IMR-90 (cell line): ENCODE measurements around the gene ARPP21. TPM values are rescaled to one million over a fixed set of nuclear protein-coding genes. Genes with fewer than 3 reads are reported as not detected.

ENCODE experiments used
- ATAC-seq: fragments of 200-7000 bp; cut with Tn5 transposase; 2 replicates; pipeline ENCODE4 v1.9.1; 2020; ENCODE audit warnings: low read depth, mild to moderate bottlenecking, moderate library complexity
- BruUV-seq: library from RNA; stranded (reverse); fragments of 400-500 nt; replicated peaks from 2 replicates; lab custom pipeline; 2021; lab: Mats Ljungman, UMichigan
- CTCF ChIA-PET: fragments of 300-600 bp; formaldehyde crosslinking; extraction: SDS; loops from one replicate; lab custom pipeline; 2021; ENCODE audit warnings: antibody characterized with exemption; lab: Yijun Ruan, JAX
- POLR2A ChIA-PET: fragments of 300-600 bp; sonication (Branson Sonifier 250); formaldehyde crosslinking; loops from one replicate; lab custom pipeline; 2022; ENCODE audit warnings: antibody characterized with exemption; ENCODE audit not compliant: unreplicated experiment; lab: Charles Lee
- DNase-seq: peaks from one replicate; pipeline ENCODE4 v3.0.0; 2013
- H2AFZ ChIP-seq: replicated peaks from 2 replicates; pipeline ENCODE3; 2013; ENCODE audit warnings: low read length, mild to moderate bottlenecking; ENCODE audit not compliant: poor library complexity
- H2AK5ac ChIP-seq: 2 replicates; pipeline ENCODE4 v1.6.1; 2013; ENCODE audit warnings: low read depth, low read length, inconsistent platforms
- H2AK9ac ChIP-seq: replicated peaks from 2 replicates; pipeline ENCODE3; 2013; ENCODE audit warnings: mild to moderate bottlenecking, low read depth, low read length, moderate library complexity; ENCODE audit not compliant: poor library complexity
- H2BK120ac ChIP-seq: 2 replicates; pipeline ENCODE4 v1.6.1; 2013; ENCODE audit warnings: low read depth, low read length, inconsistent platforms
- H2BK15ac ChIP-seq: 3 replicates; pipeline ENCODE4 v1.6.1; 2013; ENCODE audit warnings: low read depth, low read length, inconsistent platforms
- H2BK20ac ChIP-seq: 2 replicates; pipeline ENCODE4 v1.6.1; 2013; ENCODE audit warnings: low read depth, mild to moderate bottlenecking, inconsistent platforms, low read length, moderate library complexity
- H2BK5ac ChIP-seq: 2 replicates; pipeline ENCODE4 v1.6.1; 2013; ENCODE audit warnings: mild to moderate bottlenecking, low read depth, low read length, inconsistent platforms; ENCODE audit not compliant: poor library complexity, severe bottlenecking
- H3K14ac ChIP-seq: replicated peaks from 2 replicates; pipeline ENCODE4 v1.6.1; 2013; ENCODE audit warnings: low read depth, low read length, inconsistent platforms
- H3K18ac ChIP-seq: 2 replicates; pipeline ENCODE4 v1.6.1; 2013; ENCODE audit warnings: low read depth, low read length, control low read depth
- H3K23ac ChIP-seq: 2 replicates; pipeline ENCODE4 v1.6.1; 2013; ENCODE audit warnings: low read depth, low read length, inconsistent platforms
- H3K27ac ChIP-seq: 2 replicates; pipeline ENCODE4 v1.5.1; 2013; ENCODE audit warnings: mild to moderate bottlenecking, control low read depth, low read length; ENCODE audit not compliant: insufficient read depth
- H3K27me3 ChIP-seq: 2 replicates; pipeline ENCODE4 v1.6.1; 2013; ENCODE audit warnings: low read length; ENCODE audit not compliant: control insufficient read depth, insufficient read depth
- H3K36me3 ChIP-seq: 2 replicates; pipeline ENCODE4 v1.6.1; 2013; ENCODE audit warnings: low read length, mixed read lengths; ENCODE audit not compliant: control insufficient read depth, insufficient read depth
- H3K4ac ChIP-seq: 2 replicates; pipeline ENCODE4 v1.6.1; 2013; ENCODE audit warnings: low read depth, low read length, inconsistent platforms
- H3K4me1 ChIP-seq: 2 replicates; pipeline ENCODE4 v1.6.1; 2013; ENCODE audit warnings: low read length, mixed read lengths; ENCODE audit not compliant: control insufficient read depth, insufficient read depth
- H3K4me2 ChIP-seq: 2 replicates; pipeline ENCODE4 v1.6.1; 2013; ENCODE audit warnings: low read depth, mild to moderate bottlenecking, control low read depth, low read length, moderate library complexity
- H3K4me3 ChIP-seq: 2 replicates; pipeline ENCODE4 v1.5.1; 2013; ENCODE audit warnings: low read depth, mild to moderate bottlenecking, control low read depth, low read length, moderate library complexity; ENCODE audit not compliant: insufficient read depth
- H3K56ac ChIP-seq: 2 replicates; pipeline ENCODE4 v1.6.1; 2013; ENCODE audit warnings: low read length, inconsistent platforms; ENCODE audit not compliant: insufficient read depth; ENCODE audit errors: extremely low read depth
- H3K79me1 ChIP-seq, 2 experiments: 2 replicates each; pipeline ENCODE4 v1.6.1; 2013; ENCODE audit warnings: low read length in 2 of 2, inconsistent platforms in 1 of 2, low read depth in 1 of 2
- H3K9ac ChIP-seq: 2 replicates; pipeline ENCODE4 v1.6.1; 2013; ENCODE audit warnings: low read depth, low read length, control low read depth
- H3K9me1 ChIP-seq: 2 replicates; pipeline ENCODE4 v1.6.1; 2013; ENCODE audit warnings: low read length, inconsistent platforms; ENCODE audit not compliant: insufficient read depth
- H3K9me3 ChIP-seq: 2 replicates; pipeline ENCODE4 v1.6.1; 2013; ENCODE audit warnings: low read length; ENCODE audit not compliant: control insufficient read depth, insufficient read depth
- H4K20me1 ChIP-seq: 2 replicates; pipeline ENCODE4 v1.6.1; 2013; ENCODE audit warnings: low read length, inconsistent platforms; ENCODE audit not compliant: insufficient read depth
- H4K5ac ChIP-seq: 2 replicates; pipeline ENCODE4 v1.6.1; 2013; ENCODE audit warnings: mild to moderate bottlenecking, low read depth, low read length, control low read depth
- H4K8ac ChIP-seq, 2 experiments: 2 replicates each; pipeline ENCODE4 v1.6.1; 2013; ENCODE audit warnings: low read depth in 2 of 2, low read length in 2 of 2, control low read depth in 1 of 2, inconsistent platforms in 1 of 2
- H4K91ac ChIP-seq: 2 replicates; pipeline ENCODE4 v1.6.1; 2013; ENCODE audit warnings: low read depth, low read length, inconsistent platforms; ENCODE audit not compliant: insufficient read depth
- CEBPB ChIP-seq: IDR thresholded peaks from 2 replicates; pipeline ENCODE4 v1.6.1; 2012; ENCODE audit warnings: low read depth, low read length, improper control_type of control experiment
- CHD1 ChIP-seq: IDR thresholded peaks from 2 replicates; pipeline ENCODE4 v1.6.1; 2012; ENCODE audit warnings: low read depth, low read length, improper control_type of control experiment
- MAFK ChIP-seq: IDR thresholded peaks from 2 replicates; pipeline ENCODE4 v1.6.1; 2012; ENCODE audit warnings: low read depth, low read length, improper control_type of control experiment
- MXI1 ChIP-seq: IDR thresholded peaks from 2 replicates; pipeline ENCODE4 v1.6.1; 2012; ENCODE audit warnings: low read depth, mild to moderate bottlenecking, low read length, moderate library complexity, borderline replicate concordance
- POLR2A ChIP-seq: IDR thresholded peaks from 2 replicates; pipeline ENCODE4 v1.6.1; 2012; ENCODE audit warnings: mild to moderate bottlenecking, low read depth, low read length
- RAD21 ChIP-seq: IDR thresholded peaks from 2 replicates; pipeline ENCODE4 v1.6.1; 2012; ENCODE audit warnings: low read length, improper control_type of control experiment
- WGBS, 2 experiments: methylation state at CpG; one replicate each; pipeline versions ENCODE4 v1.1.5 to v1.1.7; 2013; ENCODE audit warnings: missing lambda C conversion rate in 2 of 2; ENCODE audit not compliant: insufficient read length in 1 of 2; ENCODE audit errors: extremely low coverage in 2 of 2; 5-methylcytosine and 5-hydroxymethylcytosine counted together
- dilution Hi-C: fragments of 300-500 bp; cut with HindIII; formaldehyde crosslinking; loops from one replicate; pipeline ENCODE4 v1.14.3; 2018; ENCODE audit warnings: low sequenced_read_pairs; ENCODE audit not compliant: unreplicated experiment
- in situ Hi-C: fragments of 300-500 bp; cut with MboI; formaldehyde crosslinking; loops from 3 replicates; pipeline ENCODE4 v1.14.3; 2019; ENCODE audit warnings: low sequenced_read_pairs, inconsistent platforms, mixed read lengths
- intact Hi-C: fragments of 100-400 bp; cut with micrococcal nuclease; formaldehyde crosslinking; loops from 2 replicates; pipeline ENCODE4 v1.10.0; 2022
- polyA plus RNA-seq, 3 experiments: library from polyadenylated mRNA; depleted of rRNA; stranded (reverse); fragments of >200 nt; gene quantifications; 2 replicates each; pipeline ENCODE4 v1.2.3, GENCODE V29; 2012; ENCODE audit warnings: low replicate concordance in 1 of 3
- total RNA-seq: library from RNA; depleted of rRNA; stranded (reverse); fragments of >200 nt; gene quantifications from 2 replicates; pipeline ENCODE4 v1.2.3, GENCODE V29; 2012
- TF ChIP-seq, protein P1 (sequence below): fragments of 150-350 bp; IDR thresholded peaks from 2 replicates; pipeline ENCODE4 v1.6.1; 2016; ENCODE audit warnings: low read depth, mild to moderate bottlenecking, low read length, moderate library complexity, borderline replicate concordance

ARPP21 gene
- total and polyA plus RNA-seq, 2 of the 4 experiments (the other 2 are of a cell fraction): not detected

DNA sequence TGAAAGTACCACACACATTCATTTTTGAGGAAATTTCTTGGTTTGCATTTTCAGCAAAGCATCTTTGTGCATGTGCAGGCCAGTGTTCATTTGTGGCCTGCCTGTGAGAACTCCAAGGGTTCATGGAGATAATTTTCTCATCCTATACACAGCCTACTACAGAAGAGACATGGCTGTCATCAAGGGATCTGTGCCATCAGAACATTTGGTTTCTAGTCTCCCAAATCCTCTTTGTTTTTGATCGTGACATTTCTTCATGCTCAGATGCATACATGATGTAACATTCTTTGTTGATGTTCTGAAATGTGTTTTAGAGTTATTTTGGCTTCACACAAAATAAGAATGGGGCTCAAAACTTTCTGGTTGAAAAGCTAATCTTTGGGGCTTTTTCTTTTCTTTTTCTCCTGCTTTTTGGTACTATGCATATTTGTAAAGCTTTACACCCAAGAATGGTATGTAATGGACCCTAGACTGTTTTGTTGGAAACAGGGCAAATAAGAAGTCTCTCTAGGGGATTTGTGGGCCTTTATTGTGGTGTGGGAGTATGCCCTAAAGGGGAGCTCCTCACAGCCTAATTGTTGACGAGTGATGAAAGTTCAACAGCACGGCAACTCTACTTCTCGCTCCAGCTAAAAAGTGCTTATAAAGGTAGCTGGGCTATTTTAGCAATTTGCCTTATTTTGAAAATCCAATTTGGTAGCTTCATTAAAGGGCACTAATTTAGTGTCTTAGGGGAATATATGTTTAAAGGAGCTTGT lies 3.2 kb upstream of the ARPP21 start:
- ChIA-PET CTCF (no interaction called here), POLR2A (no interaction called here)
- no peak overlapping the region for H3K4me2 ChIP-seq
- no peak overlapping the region for H3K4ac ChIP-seq
- H3K23ac ChIP-seq: no peak overlapping the region
- no peak overlapping the region for H2AK9ac ChIP-seq
- no CpG with 5 or more reads among the region's 4 CpGs for WGBS, 2 experiments
- no peaks in the 10 kb centered on the region; the same call in none of the 2 replicates for H3K27me3 ChIP-seq
- H3K18ac ChIP-seq: no peak overlapping the region
- H3K79me1 ChIP-seq: no peaks in the 10 kb centered on the region
- no peak overlapping the region for H4K8ac ChIP-seq
- no peak overlapping the region for H2BK5ac ChIP-seq
- H3K9me1 ChIP-seq: no peaks in the 10 kb centered on the region
- no peak overlapping the region for H2BK120ac ChIP-seq
- DNase-seq (no peak), ATAC-seq (no peak)
- H4K91ac ChIP-seq: no peak overlapping the region
- H3K4me3 ChIP-seq: no peak overlapping the region
- TF ChIP-seq RAD21: no peak
- no peak for TF ChIP-seq POLR2A
- TF ChIP-seq, protein P1, sequence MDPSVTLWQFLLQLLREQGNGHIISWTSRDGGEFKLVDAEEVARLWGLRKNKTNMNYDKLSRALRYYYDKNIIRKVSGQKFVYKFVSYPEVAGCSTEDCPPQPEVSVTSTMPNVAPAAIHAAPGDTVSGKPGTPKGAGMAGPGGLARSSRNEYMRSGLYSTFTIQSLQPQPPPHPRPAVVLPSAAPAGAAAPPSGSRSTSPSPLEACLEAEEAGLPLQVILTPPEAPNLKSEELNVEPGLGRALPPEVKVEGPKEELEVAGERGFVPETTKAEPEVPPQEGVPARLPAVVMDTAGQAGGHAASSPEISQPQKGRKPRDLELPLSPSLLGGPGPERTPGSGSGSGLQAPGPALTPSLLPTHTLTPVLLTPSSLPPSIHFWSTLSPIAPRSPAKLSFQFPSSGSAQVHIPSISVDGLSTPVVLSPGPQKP: no peak
- no peak for TF ChIP-seq MAFK
- TF ChIP-seq MXI1: no peak
- no peak for TF ChIP-seq CHD1
- no peak for TF ChIP-seq CEBPB
- in situ Hi-C loops (no loop called here), dilution Hi-C loops (no loop called here), intact Hi-C loops (no loop called here)
- H2AFZ ChIP-seq: no peak overlapping the region
- H3K36me3 ChIP-seq: no peaks in the 10 kb centered on the region
- no peak overlapping the region for H2BK20ac ChIP-seq
- H4K5ac ChIP-seq: no peak overlapping the region
- no peaks in the 10 kb centered on the region for H3K4me1 ChIP-seq
- H2BK15ac ChIP-seq: no peak overlapping the region
- no peak overlapping the region for H2AK5ac ChIP-seq
- H3K14ac ChIP-seq: no peak overlapping the region
- no peak overlapping the region for H3K56ac ChIP-seq
- no TSS peak for BruUV-seq
- H3K27ac ChIP-seq: no peak overlapping the region
- no peak overlapping the region for H3K9ac ChIP-seq
- peaks cover 4% of the 10 kb centered on the region; the same call in 1 of the 2 replicates for H3K9me3 ChIP-seq
- no peaks in the 10 kb centered on the region for H4K20me1 ChIP-seq
